GM21390 (cell line): ENCODE results near the gene CHST7.

Experiments used
- ATAC-seq: cut with Tn5 transposase; IDR thresholded peaks from one replicate; pipeline ENCODE4 v1.9.1; 2021; ENCODE audit not compliant: unreplicated experiment

CHST7 gene

DNA sequence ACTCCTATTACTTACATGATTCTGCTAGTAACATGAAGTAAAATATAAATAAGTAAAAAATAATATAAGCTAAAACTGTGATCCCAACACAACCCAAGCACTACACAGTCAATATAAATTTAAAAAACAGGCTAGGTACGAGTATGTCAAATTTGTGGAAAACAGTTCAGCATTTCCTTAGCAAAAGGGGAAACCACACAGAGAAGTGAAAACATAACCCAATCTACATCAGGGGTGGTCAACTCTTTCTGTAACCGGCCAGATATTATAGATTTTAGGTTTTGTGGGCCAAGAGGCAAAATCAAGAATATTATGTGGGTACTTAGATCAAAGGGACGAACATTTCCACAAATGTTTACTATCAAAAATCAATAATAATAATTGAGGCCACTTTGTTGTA lies 70.1 kb downstream of the CHST7 start:
- ATAC-seq, result no peak

DNA sequence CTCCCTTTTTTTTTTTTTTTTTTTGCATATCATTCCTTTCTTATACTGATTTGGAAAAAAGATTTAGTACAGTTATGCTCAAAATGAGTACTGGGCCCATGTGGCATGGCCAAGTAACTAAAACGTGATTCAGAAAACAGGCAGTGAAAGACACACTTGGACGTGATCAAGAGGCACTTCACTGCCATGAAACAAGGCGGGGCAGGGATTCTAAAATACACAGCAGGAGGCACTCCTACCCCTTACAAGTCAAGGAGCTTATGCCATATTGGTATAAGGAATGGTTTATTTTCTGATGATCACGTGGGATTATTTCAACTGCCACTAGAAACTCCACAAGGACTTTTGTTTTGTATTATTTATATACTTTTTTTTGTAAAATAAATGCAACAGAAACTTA lies 72.0 kb downstream of the CHST7 start:
- no peak for ATAC-seq

DNA sequence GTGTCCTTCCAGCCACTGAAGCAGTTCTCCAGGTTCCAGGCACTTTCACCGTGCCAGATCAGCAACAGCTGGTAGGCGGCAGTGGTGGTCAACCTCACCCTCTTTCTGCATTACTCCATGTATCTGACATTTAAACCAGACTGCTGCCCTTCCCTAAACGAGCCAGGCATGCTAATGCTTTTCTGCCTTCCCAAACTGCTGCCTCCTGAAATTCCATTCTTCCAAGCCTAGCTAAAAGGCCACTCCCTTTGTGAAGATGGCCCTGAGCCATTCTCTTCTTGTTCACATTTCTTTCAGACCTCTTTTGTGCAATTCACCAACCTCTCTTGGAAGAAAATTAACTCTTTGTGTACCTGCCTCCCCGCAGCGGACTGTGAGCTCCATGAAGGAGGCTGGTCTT lies 73.7 kb downstream of the CHST7 start:
- ATAC-seq, result no peak
